ENCODE results near the gene NEGR1. TPM values are rescaled to one million over a fixed set of nuclear protein-coding genes. Genes with fewer than 3 reads are reported as not detected.

The NEGR1 gene
- total RNA-seq, 2 experiments from 2014 or later: not detected

- intact Hi-C loops (cut with micrococcal nuclease; ENCODE audit: unreplicated experiment): no loop called here
- Histone ChIP-seq H2AFZ (ENCODE audit: low read length) (no peak overlapping the region), H3K9me3 (ENCODE audit: low read length) (no peaks in the 10 kb centered on the region), H3K4me3 (ENCODE audit: low read depth, low read length, poor library complexity, severe bottlenecking) (no peak overlapping the region), H4K20me1 (ENCODE audit: insufficient read depth, low read length) (no peaks in the 10 kb centered on the region), H3K4me2 (ENCODE audit: low read length) (no peak overlapping the region), H3K79me2 (ENCODE audit: insufficient read depth, low read depth, low read length) (no peaks in the 10 kb centered on the region), H3K4me1 (ENCODE audit: insufficient read depth, low read length, poor library complexity, severe bottlenecking) (no peaks in the 10 kb centered on the region), H3K36me3 (ENCODE audit: insufficient read depth, low read length) (no peaks in the 10 kb centered on the region), H3K9me2 (ENCODE audit: insufficient read depth, low read length) (no peaks in the 10 kb centered on the region), H3K27ac (ENCODE audit: low read depth, low read length, poor library complexity, severe bottlenecking) (no peak overlapping the region)
- ChIA-PET CTCF (ENCODE audit: unreplicated experiment) (no interaction called here), POLR2A (interaction anchor here (0.7 kb wide), 1 partner anchor 1183 kb away, joined by 3 read pairs; no protein-coding TSS in a partner anchor)
- TF ChIP-seq CTCF (conservative IDR thresholded peaks at IDR 0.05; ENCODE audit: low read length) (no peak), EZH2phosphoT487 (IDR thresholded peaks at IDR 0.05; ENCODE audit: borderline replicate concordance, low read depth, low read length) (no peak)
- no peak for DNase-seq (ENCODE audit: low spot score)
- BruUV-seq (replicated peaks): no TSS peak
Observed at GRCh38 chr1:72023063-72023930, 259.0 kb downstream of the NEGR1 start.

DNA sequence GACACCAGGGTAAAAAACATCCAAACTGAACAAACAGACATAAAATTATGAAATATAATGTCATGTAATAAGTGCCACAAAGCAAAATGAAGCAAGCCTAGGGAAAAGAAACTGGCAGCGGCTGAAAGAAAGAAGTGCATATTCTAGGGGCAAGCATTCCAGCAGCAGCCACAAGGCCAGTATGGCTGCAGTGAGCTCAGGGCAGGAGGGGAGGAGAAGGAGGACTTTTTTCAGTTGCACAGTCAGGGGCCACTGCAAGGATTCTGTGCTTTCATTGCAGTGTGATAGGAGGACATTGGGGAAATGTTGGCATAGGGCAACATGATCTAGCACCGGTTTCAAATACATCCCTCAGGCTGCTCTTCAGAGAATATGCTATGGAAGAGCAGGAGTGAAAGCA is 263.8 kb downstream of the NEGR1 start:
- no peak for DNase-seq (ENCODE audit: low spot score)
- Histone ChIP-seq H3K4me1 (ENCODE audit: insufficient read depth, low read length, poor library complexity, severe bottlenecking) (no peaks in the 10 kb centered on the region), H3K79me2 (ENCODE audit: insufficient read depth, low read depth, low read length) (no peaks in the 10 kb centered on the region), H2AFZ (ENCODE audit: low read length) (no peak overlapping the region), H3K36me3 (ENCODE audit: insufficient read depth, low read length) (no peaks in the 10 kb centered on the region), H3K4me2 (ENCODE audit: low read length) (no peak overlapping the region), H4K20me1 (ENCODE audit: insufficient read depth, low read length) (no peaks in the 10 kb centered on the region), H3K9me3 (ENCODE audit: low read length) (no peaks in the 10 kb centered on the region), H3K9me2 (ENCODE audit: insufficient read depth, low read length) (no peaks in the 10 kb centered on the region), H3K27ac (ENCODE audit: low read depth, low read length, poor library complexity, severe bottlenecking) (no peak overlapping the region), H3K4me3 (ENCODE audit: low read depth, low read length, poor library complexity, severe bottlenecking) (no peak overlapping the region)
- POLR2A ChIA-PET: no interaction called here
- BruUV-seq (replicated peaks): no TSS peak
- TF ChIP-seq CTCF (conservative IDR thresholded peaks at IDR 0.05; ENCODE audit: low read length): no peak
- TF ChIP-seq EZH2phosphoT487 (IDR thresholded peaks at IDR 0.05; ENCODE audit: borderline replicate concordance, low read depth, low read length): no peak
- intact Hi-C loops (cut with micrococcal nuclease; ENCODE audit: unreplicated experiment): no loop called here
- CTCF ChIA-PET (ENCODE audit: unreplicated experiment): no interaction called here

GRCh38 chr1:72015006-72015405 is 267.3 kb downstream of the NEGR1 start:
- intact Hi-C loops (cut with micrococcal nuclease; ENCODE audit: unreplicated experiment): no loop called here
- TF ChIP-seq CTCF (conservative IDR thresholded peaks at IDR 0.05; ENCODE audit: low read length) (no peak), EZH2phosphoT487 (IDR thresholded peaks at IDR 0.05; ENCODE audit: borderline replicate concordance, low read depth, low read length) (no peak)
- H3K9me3 ChIP-seq (ENCODE audit: low read length): no peaks in the 10 kb centered on the region
- no peak overlapping the region for H2AFZ ChIP-seq (ENCODE audit: low read length)
- ChIA-PET POLR2A (no interaction called here), CTCF (ENCODE audit: unreplicated experiment) (no interaction called here)
- no peak overlapping the region for H3K4me3 ChIP-seq (ENCODE audit: low read depth, low read length, poor library complexity, severe bottlenecking)
- H3K36me3 ChIP-seq (ENCODE audit: insufficient read depth, low read length): no peaks in the 10 kb centered on the region
- no peak overlapping the region for H3K27ac ChIP-seq (ENCODE audit: low read depth, low read length, poor library complexity, severe bottlenecking)
- H3K79me2 ChIP-seq (ENCODE audit: insufficient read depth, low read depth, low read length): no peaks in the 10 kb centered on the region
- no peaks in the 10 kb centered on the region for H3K4me1 ChIP-seq (ENCODE audit: insufficient read depth, low read length, poor library complexity, severe bottlenecking)
- no peaks in the 10 kb centered on the region for H4K20me1 ChIP-seq (ENCODE audit: insufficient read depth, low read length)
- H3K4me2 ChIP-seq (ENCODE audit: low read length): no peak overlapping the region
- no peaks in the 10 kb centered on the region for H3K9me2 ChIP-seq (ENCODE audit: insufficient read depth, low read length)
- no peak for DNase-seq (ENCODE audit: low spot score)
- no TSS peak for BruUV-seq (replicated peaks)

Measured in OCI-LY7 (cell line).